Gastroesophageal sphincter (tissue), 4 donors: Measurements from ENCODE around the gene ITPA. TPM values are rescaled to one million over a fixed set of nuclear protein-coding genes. Genes with fewer than 3 reads are reported as not detected.

Source experiments
- ATAC-seq: fragments of 150-250 bp; one replicate; pipeline ENCODE4 v1.9.1; 2016; ENCODE audit warnings: mild to moderate bottlenecking, moderate library complexity
- H3K27ac ChIP-seq, 4 donors: fragments of 200-600 bp; sonication (generic) in 3 of 4; 1 replicate in 3 of 4; 2 replicates in 1 of 4; pipeline ENCODE4 v1.5.1; 2016 to 2019
- H3K27me3 ChIP-seq: fragments of 200-600 bp; sonication (generic); one replicate; pipeline ENCODE4 v1.5.1; 2019
- H3K36me3 ChIP-seq, 2 donors: fragments of 200-600 bp; sonication (generic); one replicate each; pipeline ENCODE4 v1.5.1; 2019; ENCODE audit warnings: control low read depth in 1 of 2
- H3K4me1 ChIP-seq, 3 donors: fragments of 200-600 bp; sonication (generic); 1 replicate in 2 of 3; 2 replicates in 1 of 3; pipeline ENCODE4 v1.5.1; 2016 to 2019; ENCODE audit warnings: control low read depth in 2 of 3
- H3K4me3 ChIP-seq, 2 donors: fragments of 200-600 bp; sonication (generic); one replicate each; pipeline ENCODE4 v1.5.1; 2019; ENCODE audit warnings: mild to moderate bottlenecking in 1 of 2, moderate library complexity in 1 of 2
- H3K9me3 ChIP-seq, 3 donors: fragments of 200-600 bp; sonication (generic); one replicate each; pipeline ENCODE4 v1.5.1; 2017 to 2019; ENCODE audit warnings: control low read depth in 2 of 3
- CTCF ChIP-seq, 4 experiments: fragments of 200-600 bp in 2 of 4; fragments of 450-650 bp in 2 of 4; sonication (generic) in 1 of 4; IDR thresholded peaks; one replicate each; pipeline ENCODE4 v1.5.1; 2017 to 2019; ENCODE audit warnings: antibody characterized with exemption in 4 of 4, mild to moderate bottlenecking in 2 of 4, moderate library complexity in 2 of 4
- EP300 ChIP-seq: sonication (generic); formaldehyde crosslinking; IDR thresholded peaks from one replicate; pipeline ENCODE4 v1.6.1; 2017; ENCODE audit warnings: antibody characterized with exemption, mild to moderate bottlenecking
- POLR2A ChIP-seq, 2 donors: fragments of 450-650 bp; IDR thresholded peaks; one replicate each; pipeline ENCODE4 v1.6.1; 2017; ENCODE audit warnings: antibody characterized with exemption in 2 of 2, mild to moderate bottlenecking in 2 of 2, moderate library complexity in 1 of 2
- POLR2AphosphoS5 ChIP-seq: sonication (generic); formaldehyde crosslinking; IDR thresholded peaks from one replicate; pipeline ENCODE4 v1.6.1; 2017; ENCODE audit warnings: antibody characterized with exemption
- WGBS, 2 donors: methylation state at CpG; one replicate each; pipeline ENCODE4 v1.1.5; 2018; ENCODE audit warnings: low coverage in 1 of 2; 5-methylcytosine and 5-hydroxymethylcytosine counted together
- total RNA-seq, 4 donors: library from RNA; depleted of rRNA; stranded (reverse); fragments of >200 nt; gene quantifications; one replicate each; pipeline ENCODE4 v1.1.0, GENCODE V29; 2016

ITPA gene
- total RNA-seq, 4 donors from 2014 or later: 23.5 to 26.8 (median 25.2) TPM

- Histone ChIP-seq H3K27ac (no peak overlapping the region), H3K36me3 (peaks cover 0 to 100% of the 10 kb centered on the region in 2 donors), H3K4me3 (no peak overlapping the region), H3K27me3 (no peaks in the 10 kb centered on the region), H3K9me3 (no peaks in the 10 kb centered on the region), H3K4me1 (no peaks in the 10 kb centered on the region)
- ATAC-seq: no peak
- 88% methylated on average over 5 of the region's 10 CpGs; no CpG with 5 or more reads in 1 of the 2 donors for WGBS, 2 donors
- no peak for TF ChIP-seq CTCF (IDR thresholded peaks at IDR 0.05)
- TF ChIP-seq EP300: no peak
- no peak for TF ChIP-seq POLR2AphosphoS5
- no peak for TF ChIP-seq POLR2A (IDR thresholded peaks at IDR 0.05)
These were observed 14.5 kb upstream of the ITPA start for GRCh38 chr20:3194617-3195280.

GRCh38 chr20:3195590-3196237 lies 13.6 kb upstream of the ITPA start:
- Histone ChIP-seq H3K27me3 (no peaks in the 10 kb centered on the region), H3K27ac (no peak overlapping the region), H3K4me3 (no peak overlapping the region), H3K4me1 (no peaks in the 10 kb centered on the region), H3K9me3 (no peaks in the 10 kb centered on the region), H3K36me3 (peaks cover 0 to 100% of the 10 kb centered on the region in 2 donors)
- TF ChIP-seq EP300 (no peak), POLR2AphosphoS5 (no peak), POLR2A (IDR thresholded peaks at IDR 0.05) (no peak), CTCF (IDR thresholded peaks at IDR 0.05) (no peak)
- 86 to 89% methylated on average over 6 of the region's 7 CpGs for WGBS, 2 donors
- ATAC-seq: no peak

GRCh38 chr20:3199206-3199605 lies 10.1 kb upstream of the ITPA start:
- Histone ChIP-seq H3K27ac (no peak overlapping the region), H3K36me3 (peaks cover 0 to 85% of the 10 kb centered on the region in 2 donors), H3K4me3 (no peak overlapping the region), H3K9me3 (no peaks in the 10 kb centered on the region), H3K4me1 (peaks cover 0 to 18% (median 9%) of the 10 kb centered on the region in 3 donors), H3K27me3 (no peaks in the 10 kb centered on the region)
- no peak for ATAC-seq
- TF ChIP-seq CTCF (IDR thresholded peaks at IDR 0.05) (no peak), POLR2A (IDR thresholded peaks at IDR 0.05) (no peak)
- WGBS, 2 donors: 47% methylated on average over 2 of the region's 2 CpGs; no CpG with 5 or more reads in 1 of the 2 donors

DNA sequence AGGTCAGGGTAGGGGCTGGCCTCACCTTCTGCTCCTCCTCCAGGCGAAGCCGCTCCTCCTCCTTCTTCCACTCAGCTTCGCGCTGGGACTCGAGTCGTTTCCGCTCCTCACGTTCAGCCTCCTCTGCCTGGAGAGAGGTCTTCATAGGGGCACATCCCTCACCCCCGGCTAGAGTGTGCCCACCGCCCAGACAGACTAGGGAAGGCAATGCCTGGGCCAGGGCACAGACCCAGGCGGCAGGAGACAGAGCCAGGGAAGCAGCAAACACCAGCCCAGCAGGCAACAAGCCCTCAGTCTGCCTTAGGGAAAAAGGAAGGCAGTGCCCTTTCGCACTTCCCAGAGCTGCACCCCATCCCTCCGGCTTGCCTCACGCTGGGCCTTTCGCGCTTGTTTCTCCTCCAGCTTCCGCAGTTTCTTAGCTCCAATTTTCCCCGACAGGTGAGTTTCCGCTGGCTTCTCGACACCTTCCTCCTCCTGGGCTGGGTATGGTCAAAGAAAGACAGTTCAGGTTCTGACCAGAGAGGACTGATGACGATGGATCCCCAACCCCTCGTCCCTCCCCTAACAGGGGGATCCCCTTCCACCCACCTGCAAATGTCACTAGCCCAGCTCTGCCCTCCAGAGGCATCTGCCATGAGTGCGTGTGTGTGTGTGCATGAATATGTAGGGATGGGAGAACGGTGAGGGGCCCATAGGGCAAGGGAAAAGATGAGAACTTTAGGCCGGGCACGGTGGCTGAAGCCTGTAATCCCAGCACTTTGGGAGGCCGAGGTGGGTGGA lies 9.1 kb upstream of the ITPA start:
- Histone ChIP-seq H3K27ac (no peak overlapping the region), H3K4me1 (peaks cover 0 to 25% (median 9%) of the 10 kb centered on the region in 3 donors), H3K36me3 (peaks cover 0 to 75% of the 10 kb centered on the region in 2 donors), H3K4me3 (no peak overlapping the region), H3K27me3 (no peaks in the 10 kb centered on the region), H3K9me3 (no peaks in the 10 kb centered on the region)
- 81 to 82% methylated on average over 5 to 9 of the region's 27 CpGs for WGBS, 2 donors
- no peak for TF ChIP-seq POLR2A (IDR thresholded peaks at IDR 0.05)
- no peak for TF ChIP-seq CTCF (IDR thresholded peaks at IDR 0.05)
- no peak for TF ChIP-seq EP300
- TF ChIP-seq POLR2AphosphoS5: no peak
- no peak for ATAC-seq
